GM03348 (cell line): ENCODE measurements around the gene MOB2.

Source experiments
- DNase-seq: peaks from one replicate; pipeline ENCODE4 v3.0.0; 2012; ENCODE audit warnings: low spot score

The MOB2 gene

GRCh38 chr11:1486054-1486825, at the start of gene MOB2:
MOB2 (minus strand) TSS chr11:1486779; CDS start chr11:1486556, 223 bp downstream.
- DNase-seq, result no peak

- no peak for DNase-seq
Measured at GRCh38 chr11:1534682-1535081, 48.1 kb upstream of the MOB2 start.

- no peak for DNase-seq
Measured at GRCh38 chr11:1534171-1534570, 47.6 kb upstream of the MOB2 start.

- no peak for DNase-seq
Measured at GRCh38 chr11:1533342-1533725, 46.8 kb upstream of the MOB2 start.

- peak; percentile 27 for DNase-seq
Measured at GRCh38 chr11:1532606-1533341, 46.2 kb upstream of the MOB2 start.

GRCh38 chr11:1532014-1532586, 45.5 kb upstream of the MOB2 start:
- peak; percentile 92 for DNase-seq

GRCh38 chr11:1531449-1532013, 45.0 kb upstream of the MOB2 start:
- DNase-seq, result no peak

- DNase-seq, result no peak
Measured at GRCh38 chr11:1530686-1531448, 44.3 kb upstream of the MOB2 start.

- DNase-seq, result no peak
Measured at GRCh38 chr11:1529774-1530173, 43.2 kb upstream of the MOB2 start.

- DNase-seq, result no peak
Measured at GRCh38 chr11:1529286-1529685, 42.7 kb upstream of the MOB2 start.

- DNase-seq, result no peak
Measured at GRCh38 chr11:1528710-1529109, 42.1 kb upstream of the MOB2 start.

- no peak for DNase-seq
Measured at GRCh38 chr11:1526785-1527184, 40.2 kb upstream of the MOB2 start.

- DNase-seq, result no peak
Measured at GRCh38 chr11:1523779-1524178, 37.2 kb upstream of the MOB2 start.

- no peak for DNase-seq
Measured at GRCh38 chr11:1523077-1523476, 36.5 kb upstream of the MOB2 start.

GRCh38 chr11:1522081-1522424, 35.5 kb upstream of the MOB2 start:
- DNase-seq, result no peak

GRCh38 chr11:1521382-1522080, 35.0 kb upstream of the MOB2 start:
- DNase-seq, result no peak

GRCh38 chr11:1520663-1521267, 34.2 kb upstream of the MOB2 start:
- DNase-seq, result no peak

GRCh38 chr11:1520209-1520662, 33.7 kb upstream of the MOB2 start:
- DNase-seq, result no peak

- no peak for DNase-seq
Measured at GRCh38 chr11:1519028-1520010, 32.7 kb upstream of the MOB2 start.

- no peak for DNase-seq
Measured at GRCh38 chr11:1518301-1518700, 31.7 kb upstream of the MOB2 start.
